ENCODE results near the gene INHBA.

DNA sequence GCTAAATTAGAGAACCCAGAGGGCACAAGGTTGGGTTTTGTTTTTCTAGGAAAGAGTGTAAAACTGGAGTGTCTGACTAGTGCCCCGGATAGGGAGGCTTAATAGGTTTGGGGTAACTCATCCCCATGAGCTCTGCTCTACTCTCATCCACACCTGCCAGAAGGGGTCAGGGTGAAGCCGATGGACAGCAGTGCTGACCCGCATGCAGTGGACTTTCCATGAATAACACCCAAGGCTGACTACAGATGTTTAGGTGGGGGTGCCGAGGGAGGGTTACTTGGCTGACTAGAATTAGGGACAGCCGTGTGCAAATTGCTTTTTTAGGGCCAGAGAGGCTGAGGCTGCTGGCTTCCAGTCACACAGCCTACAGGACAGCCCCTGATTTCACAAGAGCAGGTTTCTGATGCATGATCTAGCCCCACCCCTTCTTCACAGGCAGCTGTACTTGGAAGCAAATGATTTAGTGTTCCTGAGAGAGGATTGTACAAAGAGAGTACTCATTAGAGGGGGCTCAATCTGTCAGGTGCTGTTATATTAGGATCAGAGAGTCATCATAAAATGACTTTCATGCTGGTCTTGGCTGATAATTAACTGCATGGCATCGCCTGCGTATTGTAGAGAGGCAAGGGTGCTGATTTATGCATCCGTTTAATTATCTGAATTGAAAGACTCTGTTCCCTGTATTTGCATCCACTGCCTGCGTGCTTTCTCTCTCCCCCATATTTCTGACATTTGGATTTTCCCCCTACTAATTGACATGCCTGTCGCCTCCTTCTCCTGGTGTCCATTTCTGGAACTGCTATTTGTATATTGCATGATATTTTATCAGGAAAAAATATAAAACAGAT is 9.5 kb downstream of the INHBA start:
- TF ChIP-seq POLR2AphosphoS5 (IDR thresholded peaks at IDR 0.05; ENCODE audit: low read depth, low read length): no peak
- TF ChIP-seq, protein P1, sequence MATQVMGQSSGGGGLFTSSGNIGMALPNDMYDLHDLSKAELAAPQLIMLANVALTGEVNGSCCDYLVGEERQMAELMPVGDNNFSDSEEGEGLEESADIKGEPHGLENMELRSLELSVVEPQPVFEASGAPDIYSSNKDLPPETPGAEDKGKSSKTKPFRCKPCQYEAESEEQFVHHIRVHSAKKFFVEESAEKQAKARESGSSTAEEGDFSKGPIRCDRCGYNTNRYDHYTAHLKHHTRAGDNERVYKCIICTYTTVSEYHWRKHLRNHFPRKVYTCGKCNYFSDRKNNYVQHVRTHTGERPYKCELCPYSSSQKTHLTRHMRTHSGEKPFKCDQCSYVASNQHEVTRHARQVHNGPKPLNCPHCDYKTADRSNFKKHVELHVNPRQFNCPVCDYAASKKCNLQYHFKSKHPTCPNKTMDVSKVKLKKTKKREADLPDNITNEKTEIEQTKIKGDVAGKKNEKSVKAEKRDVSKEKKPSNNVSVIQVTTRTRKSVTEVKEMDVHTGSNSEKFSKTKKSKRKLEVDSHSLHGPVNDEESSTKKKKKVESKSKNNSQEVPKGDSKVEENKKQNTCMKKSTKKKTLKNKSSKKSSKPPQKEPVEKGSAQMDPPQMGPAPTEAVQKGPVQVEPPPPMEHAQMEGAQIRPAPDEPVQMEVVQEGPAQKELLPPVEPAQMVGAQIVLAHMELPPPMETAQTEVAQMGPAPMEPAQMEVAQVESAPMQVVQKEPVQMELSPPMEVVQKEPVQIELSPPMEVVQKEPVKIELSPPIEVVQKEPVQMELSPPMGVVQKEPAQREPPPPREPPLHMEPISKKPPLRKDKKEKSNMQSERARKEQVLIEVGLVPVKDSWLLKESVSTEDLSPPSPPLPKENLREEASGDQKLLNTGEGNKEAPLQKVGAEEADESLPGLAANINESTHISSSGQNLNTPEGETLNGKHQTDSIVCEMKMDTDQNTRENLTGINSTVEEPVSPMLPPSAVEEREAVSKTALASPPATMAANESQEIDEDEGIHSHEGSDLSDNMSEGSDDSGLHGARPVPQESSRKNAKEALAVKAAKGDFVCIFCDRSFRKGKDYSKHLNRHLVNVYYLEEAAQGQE (IDR thresholded peaks at IDR 0.05; ENCODE audit: insufficient read depth in 1 of 2, low read depth in 2 of 2, low read length in 2 of 2): no peak
- TF ChIP-seq TAF1 (IDR thresholded peaks at IDR 0.05; ENCODE audit: borderline replicate concordance, insufficient read depth, low read length): no peak
- TF ChIP-seq SIN3A (IDR thresholded peaks at IDR 0.05; ENCODE audit: borderline replicate concordance, insufficient read depth, low read length): no peak
- TF ChIP-seq FOXP2 (optimal IDR thresholded peaks at IDR 0.05; ENCODE audit: borderline replicate concordance, extremely low read depth, extremely low read length, insufficient read depth): no peak
